Sigmoid colon (tissue), 7 donors: ENCODE measurements around the gene ADSS1. TPM values are rescaled to one million over a fixed set of nuclear protein-coding genes. Genes with fewer than 3 reads are reported as not detected.
A peak's percentile ranks its signal among the peaks of the same experiment; 100 is the strongest.

Experiments used
- DNase-seq: peaks from one replicate; pipeline ENCODE4 v3.0.0-alpha.2; 2019
- H3K27ac ChIP-seq, 4 donors: fragments of 200-600 bp; sonication (generic); one replicate each; pipeline ENCODE4 v1.5.1; 2016 to 2019; ENCODE audit warnings: mild to moderate bottlenecking in 1 of 4
- H3K27me3 ChIP-seq, 3 donors: fragments of 200-600 bp; sonication (generic); one replicate each; pipeline ENCODE4 v1.5.1; 2019; ENCODE audit warnings: mild to moderate bottlenecking in 1 of 3
- H3K36me3 ChIP-seq, 4 donors: fragments of 200-600 bp; sonication (generic); one replicate each; pipeline ENCODE4 v1.5.1; 2016 to 2019
- H3K4me1 ChIP-seq, 4 donors: fragments of 200-600 bp; sonication (generic); one replicate each; pipeline ENCODE4 v1.5.1; 2017 to 2019
- H3K4me3 ChIP-seq, 4 donors: fragments of 200-600 bp; sonication (generic); one replicate each; pipeline ENCODE4 v1.5.1; 2017 to 2019; ENCODE audit warnings: mild to moderate bottlenecking in 2 of 4, moderate library complexity in 1 of 4
- H3K9me3 ChIP-seq, 4 donors: fragments of 200-600 bp in 3 of 4; sonication (generic) in 3 of 4; one replicate each; pipeline versions ENCODE4 v1.5.1 to v1.6.1; 2013 to 2019
- CTCF ChIP-seq, 4 experiments: fragments of 450-650 bp in 3 of 4; fragments of 200-600 bp in 1 of 4; IDR thresholded peaks; one replicate each; pipeline ENCODE4 v1.5.1; 2016 to 2019; ENCODE audit warnings: antibody characterized with exemption in 4 of 4, mild to moderate bottlenecking in 3 of 4, moderate library complexity in 2 of 4
- EP300 ChIP-seq, 4 donors: sonication (generic); formaldehyde crosslinking; IDR thresholded peaks; one replicate each; pipeline ENCODE4 v1.6.1; 2017; ENCODE audit warnings: antibody characterized with exemption in 4 of 4
- POLR2A ChIP-seq, 2 donors: fragments of 450-650 bp; IDR thresholded peaks; one replicate each; pipeline ENCODE4 v1.6.1; 2016; ENCODE audit warnings: antibody characterized with exemption in 2 of 2, mild to moderate bottlenecking in 2 of 2, moderate library complexity in 2 of 2
- POLR2AphosphoS5 ChIP-seq, 4 donors: sonication (generic); formaldehyde crosslinking; IDR thresholded peaks; one replicate each; pipeline ENCODE4 v1.6.1; 2017; ENCODE audit warnings: antibody characterized with exemption in 4 of 4
- WGBS, 2 donors: extraction: QIAGEN DNeasy Blood & Tissue Kit; methylation state at CpG; one replicate each; pipeline ENCODE4 v1.1.7; 2013; 5-methylcytosine and 5-hydroxymethylcytosine counted together
- intact Hi-C: fragments of 100-400 bp; cut with DNase I; formaldehyde crosslinking; loops from one replicate; pipeline ENCODE4 v1.15.1; 2023
- polyA plus RNA-seq, 3 donors: library from polyadenylated mRNA; stranded (reverse); fragments of 200-250 nt; gene quantifications; one replicate each; pipeline ENCODE4 v1.2.3, GENCODE V29; 2013
- total RNA-seq, 4 donors: library from RNA; depleted of rRNA; stranded (reverse); fragments of >200 nt; gene quantifications; one replicate each; pipeline ENCODE4 v1.1.0, GENCODE V29; 2016
- donor health status: healthy with polysubstance abuse.
- donor health status: Bipolar disorder and iron deficiency.
- donor health status: healthy.

Gene ADSS1
- total and polyA plus RNA-seq, 7 donors, result 2.0 to 10.2 (median 5.3) TPM

- Histone ChIP-seq H3K4me1 (peaks cover 0 to 59% (median 49%) of the 10 kb centered on the region in 4 donors), H3K4me3 (no peak overlapping the region), H3K27ac (no peak overlapping the region), H3K27me3 (no peaks in the 10 kb centered on the region), H3K36me3 (peaks cover 0 to 47% (median 14%) of the 10 kb centered on the region in 4 donors), H3K9me3 (no peaks in the 10 kb centered on the region)
- WGBS, 2 donors, result 87 to 92% methylated on average over 13 of the region's 13 CpGs
- intact Hi-C loops, result no loop called here
- no peak for DNase-seq
- no peak for TF ChIP-seq EP300 (IDR thresholded peaks at IDR 0.05)
- no peak for TF ChIP-seq CTCF (IDR thresholded peaks at IDR 0.05)
- TF ChIP-seq POLR2AphosphoS5 (IDR thresholded peaks at IDR 0.05), result no peak
- TF ChIP-seq POLR2A (IDR thresholded peaks at IDR 0.05), result no peak
These were observed 61.7 kb downstream of the ADSS1 start for GRCh38 chr14:104785708-104786080.

- Histone ChIP-seq H3K4me3 (no peak overlapping the region), H3K4me1 (peaks cover 0 to 59% (median 49%) of the 10 kb centered on the region in 4 donors), H3K36me3 (peaks cover 0 to 47% (median 17%) of the 10 kb centered on the region in 4 donors), H3K9me3 (no peaks in the 10 kb centered on the region), H3K27ac (no peak overlapping the region), H3K27me3 (no peaks in the 10 kb centered on the region)
- no peak for DNase-seq
- intact Hi-C loops, result no loop called here
- WGBS, 2 donors, result 49 to 63% methylated on average over 12 to 13 of the region's 14 CpGs
- no peak for TF ChIP-seq CTCF (IDR thresholded peaks at IDR 0.05)
- no peak for TF ChIP-seq POLR2A (IDR thresholded peaks at IDR 0.05)
- TF ChIP-seq EP300 (IDR thresholded peaks at IDR 0.05), result no peak
- TF ChIP-seq POLR2AphosphoS5 (IDR thresholded peaks at IDR 0.05), result no peak
These were observed 62.1 kb downstream of the ADSS1 start for GRCh38 chr14:104786091-104786586.

GRCh38 chr14:104786726-104787675, 63.0 kb downstream of the ADSS1 start:
- no peak overlapping the region for H3K27ac ChIP-seq
- H3K9me3 ChIP-seq, result no peaks in the 10 kb centered on the region
- H3K4me3 ChIP-seq, result no peak overlapping the region
- DNase-seq, result no peak
- TF ChIP-seq EP300 (IDR thresholded peaks at IDR 0.05), result no peak
- no peak for TF ChIP-seq POLR2A (IDR thresholded peaks at IDR 0.05)
- no peak for TF ChIP-seq POLR2AphosphoS5 (IDR thresholded peaks at IDR 0.05)
- peak in 1 of 4 experiments; percentile 8 for TF ChIP-seq CTCF (IDR thresholded peaks at IDR 0.05)
- H3K4me1 ChIP-seq, result peaks cover 0 to 63% (median 53%) of the 10 kb centered on the region in 4 donors
- H3K27me3 ChIP-seq, result no peaks in the 10 kb centered on the region
- H3K36me3 ChIP-seq, result peaks cover under 1 to 49% (median 20%) of the 10 kb centered on the region in 4 donors
- WGBS, 2 donors, result 82 to 86% methylated on average over 30 of the region's 30 CpGs
- intact Hi-C loops, result no loop called here

- Histone ChIP-seq H3K4me1 (peaks cover 0 to 70% (median 60%) of the 10 kb centered on the region in 4 donors), H3K27ac (no peak overlapping the region), H3K36me3 (peaks cover 4 to 51% (median 20%) of the 10 kb centered on the region in 4 donors), H3K9me3 (no peaks in the 10 kb centered on the region), H3K4me3 (no peak overlapping the region), H3K27me3 (no peaks in the 10 kb centered on the region)
- TF ChIP-seq CTCF (IDR thresholded peaks at IDR 0.05) (no peak), POLR2AphosphoS5 (IDR thresholded peaks at IDR 0.05) (no peak), POLR2A (IDR thresholded peaks at IDR 0.05) (no peak), EP300 (IDR thresholded peaks at IDR 0.05) (no peak)
- 81 to 86% methylated on average over 7 of the region's 7 CpGs for WGBS, 2 donors
- intact Hi-C loops, result no loop called here
- DNase-seq, result no peak
These were observed 63.7 kb downstream of the ADSS1 start for GRCh38 chr14:104787736-104788135.
